ENCODE results near the gene FGF12.

FGF12 gene

DNA sequence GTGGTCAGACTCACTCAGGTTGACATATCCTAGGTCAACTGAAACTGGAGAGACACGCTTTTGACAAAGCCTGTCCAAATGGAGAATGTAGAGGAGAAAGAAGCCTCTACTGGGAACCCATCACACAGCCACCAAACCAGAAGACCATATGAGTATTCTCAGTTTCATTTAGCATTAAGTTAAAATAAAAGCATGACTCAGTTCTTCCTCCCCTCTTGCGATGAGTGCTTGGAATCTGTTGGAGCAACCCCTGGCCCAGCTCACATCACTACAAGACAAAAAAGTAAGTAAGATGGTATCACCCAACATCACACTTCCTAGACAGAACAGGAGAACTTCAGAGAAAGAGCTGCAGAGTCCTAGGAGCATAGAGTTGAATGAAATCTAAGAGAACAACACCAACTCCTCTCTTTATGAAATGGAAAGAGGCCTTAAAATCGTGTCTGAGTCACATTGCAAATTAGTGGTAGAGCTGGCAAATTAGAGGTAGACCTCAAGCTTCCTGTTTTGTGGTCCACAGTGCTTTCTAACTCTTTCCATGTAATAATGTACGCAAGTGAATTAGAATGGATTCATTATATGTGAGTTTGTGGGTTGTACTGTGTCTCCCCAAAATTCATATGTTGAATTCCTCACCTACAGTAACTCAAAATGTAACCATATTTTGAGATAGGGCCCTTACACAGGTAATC is 51.2 kb downstream of the FGF12 start:
- no peak for DNase-seq

DNA sequence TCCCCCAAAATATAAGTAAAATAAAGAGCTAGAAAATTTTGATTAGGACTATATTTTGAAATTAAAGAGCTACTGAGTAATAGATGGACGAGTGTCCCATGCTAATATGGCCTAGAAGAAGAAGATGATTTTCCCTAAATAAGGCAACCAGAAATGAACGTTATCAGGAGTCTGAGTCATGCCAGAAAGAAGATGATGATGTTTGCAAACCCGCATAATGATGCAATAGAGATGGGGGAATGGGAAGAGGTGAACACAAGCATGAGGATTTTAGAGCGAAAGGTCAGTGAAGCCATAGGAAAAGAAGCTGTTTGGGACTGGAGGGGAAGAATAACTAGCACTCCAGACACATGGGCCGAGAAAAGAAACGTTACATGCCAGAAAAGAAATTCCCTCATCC is 71.7 kb downstream of the FGF12 start:
- no peak for DNase-seq

DNA sequence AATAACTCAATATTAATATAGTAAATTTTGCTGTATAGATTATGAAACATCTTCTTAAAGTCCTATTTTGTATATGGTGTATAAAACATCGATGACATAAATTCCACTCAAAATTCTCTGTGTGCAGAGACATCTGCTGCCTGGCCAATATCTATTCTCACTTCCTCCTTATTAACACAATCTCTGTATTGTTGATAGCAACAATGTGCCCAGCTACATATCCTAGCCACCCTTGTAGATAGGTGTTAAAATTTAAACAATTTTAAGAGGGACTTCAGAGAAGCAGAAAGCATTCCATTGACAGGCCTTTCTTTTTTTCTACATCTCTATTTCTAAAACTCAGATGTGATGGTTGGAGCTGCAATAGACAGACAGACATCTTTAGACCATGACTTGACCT is 72.3 kb downstream of the FGF12 start:
- no peak for DNase-seq

DNA sequence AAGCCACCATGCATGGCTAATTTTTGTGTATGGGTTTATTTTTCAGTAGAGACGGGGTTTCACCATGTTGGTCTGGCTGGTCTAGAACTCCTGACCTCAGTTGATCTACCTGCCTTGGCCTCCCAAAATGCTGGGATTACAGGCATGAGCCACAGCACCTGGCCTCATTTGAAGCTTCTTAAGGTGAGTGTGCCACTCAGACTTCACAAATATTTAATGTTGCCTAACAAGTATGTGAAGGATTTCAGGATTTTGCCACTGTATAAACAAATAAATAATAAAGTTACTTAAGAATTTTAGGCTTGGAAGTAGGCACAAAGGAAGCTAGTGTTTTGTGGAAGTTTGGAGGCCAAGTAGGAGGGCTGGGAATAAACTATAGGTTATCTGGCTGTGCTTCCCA is 73.5 kb downstream of the FGF12 start:
- no peak for DNase-seq

DNA sequence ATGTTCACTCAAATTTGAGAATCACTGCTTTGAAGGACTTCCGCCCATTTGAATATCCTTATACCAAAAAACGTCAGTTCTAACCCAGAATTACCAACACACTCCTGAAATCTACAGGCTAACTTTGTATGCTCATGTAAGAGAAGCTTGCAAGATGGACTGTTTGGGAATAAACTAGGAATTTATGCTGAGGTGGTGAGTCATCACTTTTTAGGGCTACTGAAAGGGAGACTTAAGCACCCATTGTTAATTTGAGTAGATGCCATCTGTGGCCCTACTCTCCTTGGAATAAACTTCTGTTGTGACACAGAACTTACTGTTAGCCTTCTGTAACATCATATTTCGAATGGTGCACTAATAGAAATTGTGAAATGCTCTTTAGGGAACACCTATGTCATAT is 74.6 kb downstream of the FGF12 start:
- DNase-seq, result no peak

DNA sequence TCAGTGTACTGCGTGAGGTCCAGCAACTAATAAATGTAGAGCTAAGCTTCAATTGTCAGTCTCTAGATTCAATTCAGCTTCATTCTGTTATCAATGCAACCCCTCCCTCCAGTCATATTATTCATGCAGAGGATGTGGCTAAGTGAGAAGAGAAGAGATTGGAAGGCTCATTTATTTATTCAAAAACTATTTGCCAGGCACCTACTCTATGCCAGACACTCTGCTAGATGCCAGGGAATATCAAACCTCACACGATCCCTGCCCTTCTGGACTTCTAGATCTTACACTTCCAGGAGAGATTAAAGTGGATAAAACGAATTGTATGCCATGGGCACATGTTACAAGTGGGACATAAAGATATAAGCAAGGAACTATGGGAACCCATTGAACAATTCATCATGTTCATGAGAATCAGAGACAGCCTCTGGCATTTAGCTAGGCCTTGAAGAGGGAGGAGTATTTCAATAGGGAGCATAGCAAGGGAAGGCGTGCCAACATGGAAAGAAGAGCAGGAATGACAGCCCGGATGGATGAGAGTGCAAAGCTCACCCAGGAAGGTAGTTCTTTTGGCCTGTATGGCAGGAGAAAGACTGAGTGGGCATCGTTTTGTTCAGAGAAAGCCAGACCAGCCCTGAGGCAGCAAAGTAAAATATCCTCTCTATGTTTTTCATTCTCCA is 75.4 kb downstream of the FGF12 start:
- no peak for DNase-seq

DNA sequence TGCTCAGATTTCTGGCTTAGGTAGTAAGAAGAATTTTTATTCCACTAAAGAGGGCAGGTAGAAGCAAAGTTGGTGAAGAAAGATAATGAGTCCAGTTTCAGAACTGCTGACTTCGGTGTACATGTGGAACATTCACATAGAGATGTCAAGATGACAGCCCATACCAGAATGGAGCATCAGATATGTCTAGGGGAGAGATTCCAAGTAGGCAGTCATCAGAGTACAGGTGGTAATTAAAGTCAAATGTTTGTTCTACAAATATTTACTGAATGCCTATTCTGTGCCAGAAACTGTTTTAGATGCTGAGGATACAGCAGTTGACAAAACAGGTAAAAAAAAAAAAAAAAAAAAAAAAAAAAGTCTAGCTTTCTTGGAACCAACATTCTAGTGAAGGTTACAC is 81.9 kb downstream of the FGF12 start:
- no peak for DNase-seq

DNA sequence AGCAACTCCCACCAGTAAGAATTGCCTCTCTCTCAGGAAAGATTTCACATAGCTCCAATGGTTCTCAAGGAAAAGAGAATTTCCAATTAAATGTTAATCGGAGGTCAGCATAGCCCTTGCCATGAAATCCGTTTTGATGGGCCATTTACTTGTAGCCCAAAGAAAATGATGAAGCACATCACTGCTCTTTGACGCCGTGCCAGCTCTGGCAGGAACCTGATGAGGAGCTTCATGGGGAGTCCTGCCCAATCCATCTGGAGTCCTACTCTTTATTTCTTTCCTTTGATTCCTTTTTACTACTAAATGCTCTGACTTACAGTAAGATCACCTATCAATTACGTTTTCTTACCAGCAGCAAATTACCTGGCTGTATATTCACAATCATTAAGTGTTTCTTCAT is 84.7 kb downstream of the FGF12 start:
- no peak for DNase-seq

DNA sequence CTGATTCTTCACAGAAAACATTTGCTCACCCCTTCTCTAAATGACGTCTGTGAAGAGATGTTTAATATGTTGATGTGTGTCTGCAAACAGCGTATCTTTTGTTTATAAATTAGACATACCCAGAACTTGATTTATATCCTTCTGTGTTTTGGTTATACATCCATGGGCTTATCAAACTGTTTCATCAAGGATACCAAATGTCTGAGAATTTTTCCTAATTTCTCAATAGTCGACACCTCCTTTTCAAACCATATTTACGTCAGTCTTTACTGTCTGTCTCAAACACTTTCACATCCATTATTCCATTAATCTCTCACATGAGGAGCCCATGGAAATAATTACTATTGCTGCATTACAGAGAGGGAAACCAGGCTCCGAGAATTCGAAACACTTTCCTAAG is 85.4 kb downstream of the FGF12 start:
- DNase-seq, result no peak

DNA sequence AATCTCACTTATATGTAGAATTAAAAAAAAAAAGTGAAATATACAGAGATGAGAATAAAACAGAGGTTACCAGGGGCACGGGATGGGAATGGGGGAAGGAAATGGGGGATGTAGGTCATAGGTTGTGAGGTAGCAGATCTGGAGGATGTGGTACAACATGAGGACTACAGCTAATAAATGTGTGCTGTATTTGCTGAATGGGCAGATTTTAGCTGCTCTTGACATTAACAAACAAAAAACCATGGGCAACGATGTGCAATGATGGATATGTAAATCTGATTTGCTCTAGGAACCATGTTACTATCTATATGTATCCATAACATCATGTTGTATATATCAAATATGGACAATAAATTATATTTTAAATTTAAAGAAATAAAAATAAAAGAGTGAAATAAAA is 87.4 kb downstream of the FGF12 start:
- no peak for DNase-seq

DNA sequence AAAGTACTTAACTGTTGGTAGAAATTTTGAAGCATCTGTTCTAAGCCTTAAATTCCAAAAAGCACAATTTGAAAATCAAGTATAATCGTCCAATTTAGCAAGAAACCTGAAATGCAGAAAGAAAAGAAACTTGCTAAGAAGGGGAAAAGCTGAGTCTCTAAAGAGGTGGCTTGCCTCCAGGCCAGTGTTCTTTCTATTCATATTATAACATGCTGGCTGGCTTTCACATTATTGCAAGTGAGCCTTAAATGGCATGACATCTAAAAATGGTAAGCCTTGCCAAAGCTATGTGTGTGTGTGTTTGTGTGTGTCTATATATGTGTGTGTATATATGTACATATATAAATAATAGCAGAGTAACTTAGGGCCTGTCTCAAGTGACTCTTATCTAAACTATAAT is 89.5 kb downstream of the FGF12 start:
- DNase-seq, result no peak

DNA sequence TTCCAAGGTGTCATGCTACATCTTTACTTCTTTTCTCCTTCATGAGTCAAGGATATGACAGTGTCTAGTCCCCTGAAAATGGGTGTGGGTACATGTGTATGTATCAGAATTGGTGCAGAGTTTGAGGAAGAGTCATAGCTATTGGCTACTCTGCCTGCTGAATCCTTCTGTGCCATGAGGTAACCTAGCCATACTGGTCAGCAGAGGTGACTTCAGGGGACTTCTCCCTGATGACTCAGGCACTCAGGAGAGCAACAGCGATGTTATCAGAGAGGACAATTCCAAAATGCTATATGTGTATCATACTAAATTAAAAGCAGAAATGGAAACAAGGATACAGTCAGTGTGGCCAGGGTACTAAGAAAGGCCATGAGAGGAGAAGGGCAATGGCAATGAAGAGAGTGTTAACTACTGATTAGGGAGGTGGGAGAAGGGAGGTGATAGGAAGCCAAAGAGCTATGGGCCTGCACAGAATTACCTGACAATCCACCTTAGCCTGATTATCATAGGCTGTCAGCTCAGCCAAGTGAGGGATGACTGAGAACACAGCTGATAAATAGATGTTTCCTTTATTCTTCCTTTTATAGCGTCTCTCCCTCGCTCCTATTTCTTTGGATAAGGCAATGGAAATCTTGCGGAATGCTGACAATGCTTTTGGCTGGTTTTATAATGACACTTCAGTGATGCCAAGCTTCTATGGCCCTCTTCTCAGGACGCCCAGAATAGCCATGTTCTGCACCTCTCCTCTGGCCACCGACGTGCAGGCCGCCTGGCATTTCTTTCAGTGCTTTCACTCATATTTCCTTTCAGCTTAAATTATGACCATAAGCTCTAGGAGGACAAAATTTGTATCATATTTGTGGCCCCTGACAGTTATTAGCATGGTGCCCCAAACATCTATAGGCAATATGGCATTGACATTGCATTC is 90.6 kb downstream of the FGF12 start:
- no peak for DNase-seq

DNA sequence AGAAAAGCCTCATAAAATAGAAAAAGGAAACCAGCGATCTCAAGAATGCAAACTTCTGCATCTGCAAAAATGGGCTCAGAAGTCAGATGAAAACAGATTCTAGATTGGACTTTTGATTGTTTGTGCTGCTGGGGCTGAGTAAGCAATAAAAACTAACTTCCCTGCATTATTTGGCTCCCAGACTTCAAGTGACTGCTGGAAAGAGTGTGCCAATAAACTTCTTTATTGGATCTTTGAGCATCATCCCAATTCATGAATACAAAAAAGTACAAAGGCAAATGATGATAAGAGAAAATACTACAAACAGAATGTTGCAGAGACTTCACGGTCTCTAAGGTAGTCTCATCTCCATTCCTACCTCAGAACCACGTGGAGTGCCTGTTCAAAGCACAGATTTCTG is 97.9 kb downstream of the FGF12 start:
- no peak for DNase-seq

DNA sequence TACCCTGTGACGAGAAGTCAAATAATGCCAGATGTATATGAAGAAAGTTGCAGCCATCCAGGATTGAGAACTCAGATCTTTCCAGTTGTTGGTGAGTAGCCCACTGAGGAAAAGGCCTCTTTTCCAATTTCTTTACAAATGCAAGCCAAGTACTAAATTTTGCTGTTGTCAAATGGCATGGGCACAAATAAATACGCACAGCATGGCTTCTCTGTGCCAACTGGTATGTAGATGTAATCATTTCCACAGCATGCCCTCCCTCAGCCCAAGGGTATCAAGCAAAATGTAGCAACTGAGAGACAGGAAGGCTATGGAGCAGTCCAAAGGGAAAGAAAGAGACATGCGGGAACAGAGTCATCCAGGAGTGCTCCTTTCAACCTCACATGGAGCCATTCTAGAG is 105.4 kb downstream of the FGF12 start:
- DNase-seq, result no peak

DNA sequence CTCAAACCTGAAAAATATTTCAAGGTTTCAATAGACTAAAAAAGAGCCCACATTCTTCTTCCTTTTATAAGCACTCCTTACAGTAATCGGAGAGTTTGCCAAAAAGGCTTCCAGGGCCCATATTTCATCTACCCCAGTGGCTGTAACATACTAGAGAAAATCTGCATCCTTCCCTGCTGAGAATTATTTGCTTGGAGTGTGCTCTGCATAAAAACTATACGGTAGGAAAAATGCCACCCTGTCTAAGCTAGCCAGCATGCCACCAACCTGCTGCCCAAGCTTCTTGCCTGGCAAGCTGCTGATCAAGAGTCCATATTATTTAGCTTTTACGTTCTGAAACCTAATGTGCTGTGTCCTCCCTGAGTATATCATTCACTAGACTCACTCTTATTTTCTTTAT is 107.1 kb downstream of the FGF12 start:
- no peak for DNase-seq

DNA sequence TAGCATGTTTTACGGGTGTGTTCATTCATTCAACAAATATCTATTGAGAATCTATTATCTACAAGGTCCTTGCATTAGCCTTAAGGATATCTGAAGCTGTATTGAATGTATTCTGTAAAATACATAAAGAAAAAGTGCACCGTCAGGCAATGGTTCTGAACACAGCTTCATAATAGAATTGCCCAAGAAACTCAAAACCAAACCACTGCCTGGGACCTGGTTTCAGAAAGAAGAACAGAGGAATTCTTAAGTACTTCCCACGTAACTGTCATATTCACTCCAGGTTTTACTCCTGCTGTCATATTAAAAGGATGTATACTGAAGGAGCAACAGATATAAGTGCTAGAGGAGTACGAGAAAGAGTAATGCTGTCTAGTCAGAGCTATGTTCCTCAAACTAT is 115.9 kb downstream of the FGF12 start:
- no peak for DNase-seq

DNA sequence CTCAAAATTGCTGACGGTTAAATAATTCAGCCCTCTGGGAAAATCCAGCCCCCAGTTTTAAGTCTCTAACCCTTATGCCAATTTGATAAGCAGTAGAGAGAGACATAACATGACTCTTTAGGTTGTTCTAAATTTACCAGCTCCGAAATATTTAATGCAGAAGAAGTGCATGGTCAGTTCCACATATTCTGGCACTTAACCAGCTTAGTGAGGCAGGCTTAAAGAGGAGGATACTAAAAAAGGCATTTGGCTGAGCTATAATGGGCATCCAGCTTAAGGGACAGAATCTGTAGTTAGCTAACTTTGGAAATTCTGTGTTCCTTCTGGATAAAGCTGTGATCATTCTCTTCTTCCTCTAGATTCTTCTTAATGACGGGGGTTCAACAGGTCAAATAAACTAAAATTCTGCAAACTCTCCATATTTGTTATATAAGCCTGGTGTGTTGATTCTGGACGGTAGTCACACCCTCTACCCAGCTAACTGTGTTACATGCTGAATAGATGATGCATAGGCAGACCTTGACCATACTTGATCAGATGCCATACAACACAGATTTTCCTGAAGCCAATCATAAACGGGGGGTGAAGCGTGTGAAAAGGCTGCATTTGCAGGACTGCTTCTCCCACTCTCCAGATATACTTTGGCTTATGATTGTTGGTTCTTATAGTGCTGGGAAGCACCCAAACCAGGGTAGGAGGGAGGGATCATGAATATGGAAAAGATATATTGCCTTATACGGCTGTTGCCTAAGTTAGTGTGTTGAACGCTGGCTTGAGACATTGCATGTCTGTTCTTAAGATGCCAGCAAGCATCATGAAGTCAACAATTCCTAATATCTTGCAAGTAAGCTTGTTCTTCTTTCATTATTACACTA is 118.4 kb downstream of the FGF12 start:
- DNase-seq, result no peak

DNA sequence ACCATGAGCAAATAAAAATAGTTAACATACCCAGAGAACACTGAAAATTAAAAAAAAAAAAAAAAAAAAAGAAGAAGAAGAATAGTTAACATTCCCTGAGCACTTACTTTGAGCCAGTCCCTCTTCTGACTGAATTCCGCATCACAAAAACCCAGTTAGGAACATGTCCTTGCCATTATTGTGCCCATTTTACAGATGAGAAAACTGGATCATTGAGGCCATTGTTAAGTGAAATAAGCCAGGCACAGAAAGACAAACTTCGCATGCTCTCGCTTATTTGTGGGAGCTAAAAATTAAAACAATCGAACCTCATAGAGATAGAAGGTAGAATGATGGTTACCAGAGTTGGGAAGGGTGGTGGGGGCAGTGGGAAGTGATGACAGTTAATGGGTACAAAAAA is 119.5 kb downstream of the FGF12 start:
- DNase-seq, result no peak

DNA sequence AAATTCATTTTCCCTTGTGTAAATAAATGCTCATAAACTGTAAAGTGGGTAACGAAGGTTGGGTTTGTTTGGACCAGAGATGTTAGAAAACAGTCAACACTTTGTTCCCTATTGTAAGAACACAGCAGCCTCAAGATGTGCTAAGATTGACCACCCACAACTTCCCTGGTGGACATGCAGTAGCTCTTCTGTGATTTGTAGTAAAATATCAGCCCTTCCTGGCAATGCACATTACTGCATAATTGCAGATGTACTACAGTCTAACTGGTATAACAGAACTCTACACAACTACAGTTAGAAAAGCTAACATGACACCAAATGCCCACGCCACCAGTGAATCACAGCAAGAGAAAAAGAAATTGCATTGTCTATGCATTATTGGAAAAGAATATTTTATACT is 129.4 kb downstream of the FGF12 start:
- no peak for DNase-seq

DNA sequence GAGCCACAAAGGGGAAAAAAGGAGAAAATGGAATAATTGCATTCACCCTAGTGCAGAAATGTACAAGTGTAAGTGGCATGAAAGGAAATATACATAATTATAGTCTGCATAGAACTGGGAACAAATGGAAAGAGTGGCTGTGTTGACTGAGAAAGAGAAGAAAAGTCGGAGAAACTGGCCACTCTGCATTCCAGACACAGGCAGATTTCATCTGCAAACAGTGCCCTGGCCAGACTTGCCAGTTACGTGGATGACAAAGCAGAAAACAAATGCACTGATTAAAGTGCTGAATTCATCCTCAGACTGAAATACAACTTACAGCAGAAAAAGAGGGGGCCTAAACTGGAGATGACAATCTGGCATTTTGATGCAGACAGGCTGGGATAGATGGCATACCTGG is 129.8 kb downstream of the FGF12 start:
- DNase-seq, result no peak

DNA sequence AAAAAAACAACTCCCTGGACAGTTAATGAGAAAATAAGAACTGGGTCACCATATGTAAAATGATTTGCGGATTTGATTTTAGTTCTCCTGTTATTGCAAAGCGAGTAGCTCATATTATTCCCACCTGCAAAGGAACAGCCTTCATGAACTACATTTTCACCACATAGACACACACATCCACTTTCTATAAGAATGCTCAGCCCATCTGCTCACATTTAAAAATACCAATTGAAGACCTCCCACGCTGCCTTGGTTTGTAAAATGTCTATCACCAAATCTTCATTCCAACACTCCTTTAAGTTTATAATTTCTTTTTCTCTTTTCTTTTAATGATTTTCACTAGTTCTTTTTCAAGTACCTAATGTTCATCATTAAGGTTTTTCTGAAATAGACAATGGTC is 148.6 kb downstream of the FGF12 start:
- DNase-seq, result no peak

DNA sequence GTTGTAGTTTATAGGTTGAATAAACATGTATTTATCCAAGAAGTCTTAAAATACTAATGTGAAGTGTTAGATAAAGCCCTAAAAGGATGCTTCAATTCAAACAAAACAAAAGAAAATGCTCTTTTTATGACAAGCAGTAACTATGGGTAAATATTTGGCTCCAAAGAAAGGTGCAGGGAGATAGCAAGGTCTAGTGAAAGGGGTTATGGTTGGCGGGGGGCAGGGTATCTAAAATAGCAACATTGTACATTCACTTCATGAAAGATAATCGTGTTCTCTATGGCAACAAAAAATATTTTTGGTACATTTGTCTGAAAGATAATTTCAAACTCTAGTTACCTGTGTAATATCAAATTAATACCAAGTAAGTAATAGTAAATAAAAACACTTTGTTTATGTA is 149.5 kb downstream of the FGF12 start:
- DNase-seq, result no peak

DNA sequence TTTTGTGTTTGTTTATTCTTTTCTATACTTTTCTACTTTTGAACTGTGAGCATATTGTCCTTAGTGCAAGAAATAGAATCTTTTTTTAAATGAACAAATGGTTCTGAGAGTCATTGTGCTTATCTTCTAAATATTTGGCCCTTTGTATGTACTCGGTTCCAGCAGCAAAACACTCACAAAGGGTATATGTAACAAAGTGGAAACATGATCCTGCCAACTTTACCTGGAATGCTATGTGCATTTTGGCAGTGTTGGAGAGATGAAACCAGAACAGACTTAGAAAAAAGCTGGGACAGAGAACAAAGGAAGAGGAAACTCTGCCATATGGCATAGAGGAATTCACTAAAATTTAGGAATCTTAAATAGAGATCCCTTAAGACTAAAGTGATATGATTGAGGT is 150.1 kb downstream of the FGF12 start:
- DNase-seq, result no peak
